Measurements from ENCODE around the gene RNPEPL1. TPM values are rescaled to one million over a fixed set of nuclear protein-coding genes. Genes with fewer than 3 reads are reported as not detected.
"Not testable (repeated sequence)": the region's sequence is repeated elsewhere in the genome, so short reads cannot be mapped to it uniquely, and the experiment has no call there.

RNPEPL1 gene
- total and polyA plus RNA-seq, 2 experiments from 2014 or later, result 6.0 to 21.0 TPM

DNA sequence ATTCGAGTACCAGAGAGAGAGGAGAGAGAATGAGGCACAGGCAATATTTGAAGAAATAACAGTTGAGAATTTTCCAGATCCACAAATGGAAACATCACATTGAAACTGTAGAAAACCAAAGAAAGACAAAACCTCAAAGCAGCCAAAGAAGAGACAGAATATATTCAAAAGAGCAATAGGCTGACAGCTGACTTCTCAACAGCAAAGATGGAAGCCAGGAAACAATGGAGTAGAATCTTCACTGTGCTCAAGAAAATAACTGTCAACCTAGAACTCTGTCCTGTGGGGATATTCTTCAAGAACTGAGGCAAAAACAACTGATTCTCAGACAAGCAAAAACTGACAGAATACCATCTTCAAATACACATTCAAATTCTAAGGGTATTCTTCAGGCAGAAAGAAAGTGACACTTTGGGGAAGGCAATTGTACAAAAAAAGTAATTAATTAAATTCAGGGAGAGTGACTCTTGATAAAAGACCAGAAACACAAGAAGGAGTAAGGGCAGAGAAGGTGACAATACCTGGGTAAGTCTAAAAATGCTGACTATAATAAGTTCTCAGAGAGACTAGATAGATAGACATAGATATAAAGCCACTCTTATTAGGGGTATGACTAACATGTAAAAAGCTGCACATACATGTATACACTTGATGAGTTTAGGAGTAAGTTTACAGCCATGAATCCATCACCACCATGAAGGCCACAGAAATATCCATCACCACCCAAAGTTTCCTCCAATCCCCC lies 36.1 kb upstream of the RNPEPL1 start:
- Mint-ChIP-seq H3K4me3 (no peak overlapping the region), H3K9me3 (peaks cover 57% of the 10 kb centered on the region), H3K27me3 (ENCODE audit: insufficient read depth, low read depth, poor library complexity) (peaks cover 5% of the 10 kb centered on the region), H3K27ac (no peak overlapping the region), H3K4me1 (no peaks in the 10 kb centered on the region), H3K36me3 (ENCODE audit: low read depth) (peaks cover 47% of the 10 kb centered on the region)
- TF ChIP-seq EZH2phosphoT487 (IDR thresholded peaks at IDR 0.05; ENCODE audit: unreplicated experiment) (no peak), CREB1 (CRISPR knock-in tag; IDR thresholded peaks at IDR 0.05; ENCODE audit: low read depth) (no peak), POLR2AphosphoS5 (IDR thresholded peaks at IDR 0.05; ENCODE audit: low read depth) (no peak), CTCF (conservative IDR thresholded peaks at IDR 0.05; ENCODE audit: low read depth in 2 of 2) (no peak)
- Histone ChIP-seq H3K79me2 (replicated peaks; ENCODE audit: insufficient read depth) (no peaks in the 10 kb centered on the region), H3K4me2 (no peak overlapping the region), H3K9me2 (ENCODE audit: insufficient read depth) (no peaks in the 10 kb centered on the region), H3K4me1 (ENCODE audit: insufficient read depth) (no peaks in the 10 kb centered on the region), H3K36me3 (ENCODE audit: insufficient read depth) (peaks cover 20% of the 10 kb centered on the region), H2AFZ (no peak overlapping the region), H3F3A (replicated peaks; ENCODE audit: low read depth) (no peaks in the 10 kb centered on the region), H3K4me3 (no peak overlapping the region), H3K27me3 (ENCODE audit: insufficient read depth) (no peaks in the 10 kb centered on the region), H4K20me1 (replicated peaks; ENCODE audit: insufficient read depth) (no peaks in the 10 kb centered on the region), H3K27ac (ENCODE audit: low read depth) (no peak overlapping the region)
- DNase-seq (ENCODE audit: low spot score) (no peak), ATAC-seq (no peak)

DNA sequence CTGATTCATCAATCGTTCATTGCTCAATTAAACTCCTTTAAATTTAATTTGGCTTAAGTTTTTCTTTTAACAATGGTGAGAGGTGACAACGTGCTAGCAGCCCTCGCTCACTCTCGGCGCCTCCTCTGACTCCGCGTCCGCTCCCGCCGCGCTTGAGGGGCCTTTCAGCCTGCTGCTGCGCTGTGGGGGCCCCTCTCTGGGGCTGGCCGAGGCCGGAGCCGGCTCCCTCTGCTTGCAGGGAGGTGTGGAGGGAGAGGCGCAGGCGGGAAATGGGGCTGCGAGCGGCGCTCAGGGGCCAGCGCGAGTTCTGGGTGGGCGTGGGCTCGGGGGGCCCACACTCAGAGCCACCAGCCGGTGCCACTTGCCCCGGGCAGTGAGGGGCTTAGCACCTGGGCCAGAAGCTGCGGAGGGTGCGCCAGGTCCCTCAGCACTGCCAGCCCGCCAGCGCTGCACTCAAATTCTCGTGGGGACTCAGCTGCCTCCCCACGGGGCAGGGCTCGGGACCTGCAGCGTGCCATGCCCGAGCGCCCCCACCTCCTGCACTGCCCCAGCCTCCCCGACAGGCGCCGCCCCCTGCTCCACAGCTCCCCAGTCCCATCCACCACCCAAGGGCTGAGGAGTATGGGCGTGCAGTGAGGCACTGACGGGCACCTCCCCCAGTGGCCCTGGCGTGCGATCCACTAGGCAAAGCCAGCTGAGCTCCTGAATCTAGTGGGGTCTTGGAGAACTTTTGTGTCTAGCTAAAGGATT lies 30.1 kb upstream of the RNPEPL1 start:
- Mint-ChIP-seq H3K27ac (no peak overlapping the region), H3K9me3 (peaks cover 31% of the 10 kb centered on the region), H3K4me1 (no peaks in the 10 kb centered on the region), H3K27me3 (ENCODE audit: insufficient read depth, low read depth, poor library complexity) (peaks cover 1% of the 10 kb centered on the region), H3K4me3 (no peak overlapping the region), H3K36me3 (ENCODE audit: low read depth) (peaks cover 32% of the 10 kb centered on the region)
- H3K27me3 ChIP-seq (ENCODE audit: insufficient read depth), result no peaks in the 10 kb centered on the region
- H3K79me2 ChIP-seq (replicated peaks; ENCODE audit: insufficient read depth), result no peaks in the 10 kb centered on the region
- no peak for TF ChIP-seq CTCF (conservative IDR thresholded peaks at IDR 0.05; ENCODE audit: low read depth in 2 of 2)
- no peak overlapping the region for H2AFZ ChIP-seq
- H4K20me1 ChIP-seq (replicated peaks; ENCODE audit: insufficient read depth), result no peaks in the 10 kb centered on the region
- H3K9me2 ChIP-seq (ENCODE audit: insufficient read depth), result no peaks in the 10 kb centered on the region
- ATAC-seq (peak; percentile 32; the same call in 1 of the 3 replicates), DNase-seq (ENCODE audit: low spot score) (no peak)
- no peaks in the 10 kb centered on the region for H3F3A ChIP-seq (replicated peaks; ENCODE audit: low read depth)
- peaks cover 4% of the 10 kb centered on the region; the same call in 1 of the 2 replicates for H3K4me1 ChIP-seq (ENCODE audit: insufficient read depth)
- H3K4me3 ChIP-seq, result no peak overlapping the region
- H3K27ac ChIP-seq (ENCODE audit: low read depth), result no peak overlapping the region
- H3K36me3 ChIP-seq (ENCODE audit: insufficient read depth), result peaks cover 6% of the 10 kb centered on the region; the same call in 1 of the 2 replicates
- H3K4me2 ChIP-seq, result no peak overlapping the region

- not testable (repeated sequence) for H3K4me1 Mint-ChIP-seq; H3K27ac ChIP-seq (ENCODE audit: low read depth); H3F3A ChIP-seq (replicated peaks; ENCODE audit: low read depth); H3K9me2 ChIP-seq (ENCODE audit: insufficient read depth); H3K4me2 ChIP-seq; H3K27me3 ChIP-seq (ENCODE audit: insufficient read depth); H2AFZ ChIP-seq; H3K27ac Mint-ChIP-seq; DNase-seq (ENCODE audit: low spot score); H3K4me1 ChIP-seq (ENCODE audit: insufficient read depth); H3K4me3 Mint-ChIP-seq; H3K4me3 ChIP-seq; H3K79me2 ChIP-seq (replicated peaks; ENCODE audit: insufficient read depth); ATAC-seq; H4K20me1 ChIP-seq (replicated peaks; ENCODE audit: insufficient read depth); H3K27me3 Mint-ChIP-seq (ENCODE audit: insufficient read depth, low read depth, poor library complexity); H3K36me3 ChIP-seq (ENCODE audit: insufficient read depth)
- peaks cover 32% of the 10 kb centered on the region for H3K36me3 Mint-ChIP-seq (ENCODE audit: low read depth)
- peaks cover 28% of the 10 kb centered on the region for H3K9me3 Mint-ChIP-seq
Observed at GRCh38 chr2:240539101-240539500, 29.2 kb upstream of the RNPEPL1 start.
